Measurements from ENCODE around the gene COL23A1. TPM values are rescaled to one million over a fixed set of nuclear protein-coding genes. Genes with fewer than 3 reads are reported as not detected.

COL23A1 gene
- total and polyA plus RNA-seq, 2 donors (not counting 1 experiment from before 2014, with no cell fraction given): 0.20 TPM; not detected in 1

GRCh38 chr5:178306430-178307225, 283.6 kb downstream of the COL23A1 start:
- TF ChIP-seq, protein P1, sequence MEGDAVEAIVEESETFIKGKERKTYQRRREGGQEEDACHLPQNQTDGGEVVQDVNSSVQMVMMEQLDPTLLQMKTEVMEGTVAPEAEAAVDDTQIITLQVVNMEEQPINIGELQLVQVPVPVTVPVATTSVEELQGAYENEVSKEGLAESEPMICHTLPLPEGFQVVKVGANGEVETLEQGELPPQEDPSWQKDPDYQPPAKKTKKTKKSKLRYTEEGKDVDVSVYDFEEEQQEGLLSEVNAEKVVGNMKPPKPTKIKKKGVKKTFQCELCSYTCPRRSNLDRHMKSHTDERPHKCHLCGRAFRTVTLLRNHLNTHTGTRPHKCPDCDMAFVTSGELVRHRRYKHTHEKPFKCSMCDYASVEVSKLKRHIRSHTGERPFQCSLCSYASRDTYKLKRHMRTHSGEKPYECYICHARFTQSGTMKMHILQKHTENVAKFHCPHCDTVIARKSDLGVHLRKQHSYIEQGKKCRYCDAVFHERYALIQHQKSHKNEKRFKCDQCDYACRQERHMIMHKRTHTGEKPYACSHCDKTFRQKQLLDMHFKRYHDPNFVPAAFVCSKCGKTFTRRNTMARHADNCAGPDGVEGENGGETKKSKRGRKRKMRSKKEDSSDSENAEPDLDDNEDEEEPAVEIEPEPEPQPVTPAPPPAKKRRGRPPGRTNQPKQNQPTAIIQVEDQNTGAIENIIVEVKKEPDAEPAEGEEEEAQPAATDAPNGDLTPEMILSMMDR (IDR thresholded peaks at IDR 0.05): no peak
- no peak for TF ChIP-seq EZH2 (IDR thresholded peaks at IDR 0.05; ENCODE audit: borderline replicate concordance, insufficient read depth, low read depth, low read length, poor library complexity, severe bottlenecking)
- Mint-ChIP-seq H3K27me3 (peaks cover 4% of the 10 kb centered on the region), H3K9me3 (ENCODE audit: insufficient read depth) (no peaks in the 10 kb centered on the region), H3K4me3 (no peak overlapping the region), H3K4me1 (peaks cover 3% of the 10 kb centered on the region), H3K27ac (no peak overlapping the region)
- H3K4me3 ChIP-seq (ENCODE audit: control extremely low read depth in 1 of 5, extremely low read depth in 1 of 5, insufficient read depth in 1 of 5, low read depth in 2 of 5, low read length in 4 of 5): no peak overlapping the region
- peaks cover 0 to 8% (median 0%) of the 10 kb centered on the region in 3 donors for H3K9me3 ChIP-seq (ENCODE audit: control extremely low read depth in 1 of 3, control insufficient read depth in 2 of 3, insufficient read depth in 1 of 3, low read length in 2 of 3)
- H2AFZ ChIP-seq (ENCODE audit: insufficient read depth, low read depth, low read length, poor library complexity, severe bottlenecking): no peak overlapping the region
- no peaks in the 10 kb centered on the region for H4K20me1 ChIP-seq (ENCODE audit: control insufficient read depth, insufficient read depth, low read length, poor library complexity, severe bottlenecking)
- DNase-seq (no peak), ATAC-seq (ENCODE audit: low read depth) (no peak)
- no peak overlapping the region for H3K9ac ChIP-seq (ENCODE audit: low read length)
- H3K4me1 ChIP-seq (ENCODE audit: control insufficient read depth in 2 of 2, insufficient read depth in 2 of 2, low read length in 2 of 2): no peaks in the 10 kb centered on the region
- no peaks in the 10 kb centered on the region for H3K27me3 ChIP-seq (replicated peaks in 1 of 4; ENCODE audit: control extremely low read depth in 1 of 4, control insufficient read depth in 3 of 4, insufficient read depth in 4 of 4, low read length in 3 of 4)
- H3K79me2 ChIP-seq (ENCODE audit: control insufficient read depth, insufficient read depth, low read length): no peaks in the 10 kb centered on the region
- intact Hi-C loops (cut with micrococcal nuclease): no loop called here
- ChIA-PET POLR2A (no interaction called here), CTCF (no interaction called here)
- no peaks in the 10 kb centered on the region for H3K36me3 ChIP-seq (replicated peaks in 1 of 2; ENCODE audit: control extremely low read depth in 1 of 2, control insufficient read depth in 1 of 2, extremely low read depth in 1 of 2, insufficient read depth in 2 of 2, low read length in 1 of 2)
- no peak overlapping the region for H3K27ac ChIP-seq (ENCODE audit: low read length in 2 of 2)
- 78% methylated on average over 17 of the region's 23 CpGs for WGBS (ENCODE audit: insufficient coverage)
- H3K4me2 ChIP-seq (replicated peaks; ENCODE audit: low read depth, low read length, poor library complexity, severe bottlenecking): no peak overlapping the region

GRCh38 chr5:178305801-178306200, 284.4 kb downstream of the COL23A1 start:
- Mint-ChIP-seq H3K27ac (no peak overlapping the region), H3K4me1 (peaks cover 3% of the 10 kb centered on the region), H3K4me3 (no peak overlapping the region), H3K27me3 (peaks cover 8% of the 10 kb centered on the region), H3K9me3 (ENCODE audit: insufficient read depth) (peaks cover 6% of the 10 kb centered on the region)
- H3K9ac ChIP-seq (ENCODE audit: low read length): no peak overlapping the region
- H3K4me2 ChIP-seq (replicated peaks; ENCODE audit: low read depth, low read length, poor library complexity, severe bottlenecking): no peak overlapping the region
- no peaks in the 10 kb centered on the region for H3K4me1 ChIP-seq (ENCODE audit: control insufficient read depth in 2 of 2, insufficient read depth in 2 of 2, low read length in 2 of 2)
- H3K36me3 ChIP-seq (replicated peaks in 1 of 2; ENCODE audit: control extremely low read depth in 1 of 2, control insufficient read depth in 1 of 2, extremely low read depth in 1 of 2, insufficient read depth in 2 of 2, low read length in 1 of 2): no peaks in the 10 kb centered on the region
- intact Hi-C loops (cut with micrococcal nuclease): no loop called here
- peaks cover 0 to 10% (median 0%) of the 10 kb centered on the region in 3 donors for H3K9me3 ChIP-seq (ENCODE audit: control extremely low read depth in 1 of 3, control insufficient read depth in 2 of 3, insufficient read depth in 1 of 3, low read length in 2 of 3)
- no peaks in the 10 kb centered on the region for H3K27me3 ChIP-seq (replicated peaks in 1 of 4; ENCODE audit: control extremely low read depth in 1 of 4, control insufficient read depth in 3 of 4, insufficient read depth in 4 of 4, low read length in 3 of 4)
- TF ChIP-seq, protein P1 (IDR thresholded peaks at IDR 0.05): no peak
- no peak for TF ChIP-seq EZH2 (IDR thresholded peaks at IDR 0.05; ENCODE audit: borderline replicate concordance, insufficient read depth, low read depth, low read length, poor library complexity, severe bottlenecking)
- no peak overlapping the region for H3K4me3 ChIP-seq (ENCODE audit: control extremely low read depth in 1 of 5, extremely low read depth in 1 of 5, insufficient read depth in 1 of 5, low read depth in 2 of 5, low read length in 4 of 5)
- no peaks in the 10 kb centered on the region for H4K20me1 ChIP-seq (ENCODE audit: control insufficient read depth, insufficient read depth, low read length, poor library complexity, severe bottlenecking)
- H3K79me2 ChIP-seq (ENCODE audit: control insufficient read depth, insufficient read depth, low read length): no peaks in the 10 kb centered on the region
- ATAC-seq (ENCODE audit: low read depth) (no peak), DNase-seq (no peak)
- 83% methylated on average over 15 of the region's 15 CpGs for WGBS (ENCODE audit: insufficient coverage)
- H3K27ac ChIP-seq (ENCODE audit: low read length in 2 of 2): no peak overlapping the region
- no peak overlapping the region for H2AFZ ChIP-seq (ENCODE audit: insufficient read depth, low read depth, low read length, poor library complexity, severe bottlenecking)
- ChIA-PET POLR2A (no interaction called here), CTCF (no interaction called here)

Data from B cell (primary cell).